Measurements from ENCODE around the gene KIF5C.
"Not testable (repeated sequence)": the region's sequence is repeated elsewhere in the genome, so short reads cannot be mapped to it uniquely, and the experiment has no call there.

The KIF5C gene

GRCh38 chr2:148874868-148875341 is at the start of gene KIF5C:
KIF5C (plus strand) TSS chr2:148875227; CDS start chr2:148875618, 391 bp downstream.
- DNase-seq, result peak; percentile 92
- ATAC-seq, result peak; percentile 92

- DNase-seq, result no peak
- no peak for ATAC-seq
Observed at GRCh38 chr2:148826791-148827190, 48.2 kb upstream of the KIF5C start.

GRCh38 chr2:148828941-148829340 is 46.1 kb upstream of the KIF5C start:
- ATAC-seq, result no peak
- DNase-seq, result no peak

- DNase-seq, result no peak
Observed at GRCh38 chr2:148829618-148830017, 45.4 kb upstream of the KIF5C start.

GRCh38 chr2:148832637-148833036 is 42.4 kb upstream of the KIF5C start:
- no peak for ATAC-seq
- no peak for DNase-seq

More at GRCh38 chr2:148829618-148830017, 45.4 kb upstream of the KIF5C start:
- no peak for ATAC-seq

- ATAC-seq (no peak), DNase-seq (no peak)
Observed at GRCh38 chr2:148842050-148842449, 33.0 kb upstream of the KIF5C start.

GRCh38 chr2:148848146-148848545 is 26.9 kb upstream of the KIF5C start:
- ATAC-seq, result no peak
- DNase-seq, result no peak

- no peak for DNase-seq
- no peak for ATAC-seq
Observed at GRCh38 chr2:148853458-148853857, 21.6 kb upstream of the KIF5C start.

GRCh38 chr2:148860037-148860436 is 15.0 kb upstream of the KIF5C start:
- DNase-seq (no peak), ATAC-seq (no peak)

- no peak for DNase-seq
- ATAC-seq, result no peak
Observed at GRCh38 chr2:148861367-148861766, 13.7 kb upstream of the KIF5C start.

GRCh38 chr2:148862478-148862877 is 12.5 kb upstream of the KIF5C start:
- not testable (repeated sequence) for DNase-seq, ATAC-seq

- DNase-seq, result no peak
Observed at GRCh38 chr2:148865512-148865911, 9.5 kb upstream of the KIF5C start.

GRCh38 chr2:148866091-148866490 is 8.9 kb upstream of the KIF5C start:
- DNase-seq (no peak), ATAC-seq (no peak)

More at GRCh38 chr2:148865512-148865911, 9.5 kb upstream of the KIF5C start:
- no peak for ATAC-seq

- ATAC-seq (no peak), DNase-seq (no peak)
Observed at GRCh38 chr2:148867079-148867769, 7.8 kb upstream of the KIF5C start.

- peak; percentile 13 for DNase-seq
- ATAC-seq, result peak; percentile 6
Observed at GRCh38 chr2:148875387-148876051, 492 bp downstream of the KIF5C start.

- ATAC-seq (no peak), DNase-seq (peak; percentile 13)
Observed at GRCh38 chr2:148876202-148876594, 1.2 kb downstream of the KIF5C start.

GRCh38 chr2:148876595-148877402 is 1.8 kb downstream of the KIF5C start:
- peak; percentile 17 for ATAC-seq
- peak; percentile 41 for DNase-seq

- no peak for DNase-seq
- ATAC-seq, result no peak
Observed at GRCh38 chr2:148877403-148877740, 2.3 kb downstream of the KIF5C start.

- ATAC-seq (no peak), DNase-seq (no peak)
Observed at GRCh38 chr2:148880636-148881035, 5.6 kb downstream of the KIF5C start.

GRCh38 chr2:148882051-148882450 is 7.0 kb downstream of the KIF5C start:
- ATAC-seq (no peak), DNase-seq (no peak)

GRCh38 chr2:148885209-148885608 is 10.2 kb downstream of the KIF5C start:
- no peak for ATAC-seq
- DNase-seq, result no peak

GRCh38 chr2:148885988-148886387 is 11.0 kb downstream of the KIF5C start:
- DNase-seq (no peak), ATAC-seq (no peak)
